ENCODE measurements around the gene HPX. TPM values are rescaled to one million over a fixed set of nuclear protein-coding genes. Genes with fewer than 3 reads are reported as not detected.

Gene HPX
- total RNA-seq, 1 donor from 2014 or later, result 1.7 TPM

- H2AFZ ChIP-seq (ENCODE audit: low read depth, low read length), result no peak overlapping the region
- peaks cover 9% of the 10 kb centered on the region for H3K27me3 Mint-ChIP-seq (ENCODE audit: low read depth, unreplicated experiment)
- no peak overlapping the region for H3K9ac ChIP-seq (ENCODE audit: low read length)
- peaks cover 12% of the 10 kb centered on the region for H3K4me1 Mint-ChIP-seq (ENCODE audit: low read depth, unreplicated experiment)
- H3K27ac ChIP-seq (ENCODE audit: low read depth, low read length), result no peak overlapping the region
- peaks cover 13% of the 10 kb centered on the region for H3K79me2 ChIP-seq (ENCODE audit: insufficient read depth, low read length)
- DNase-seq (ENCODE audit: low read depth) (peak; percentile 36), FAIRE-seq (no peak)
- no peak overlapping the region for H3K4me3 Mint-ChIP-seq (ENCODE audit: unreplicated experiment)
- H3K4me3 ChIP-seq (ENCODE audit: insufficient read depth, low read depth, low read length), result no peak overlapping the region
- peaks cover 18% of the 10 kb centered on the region for H3K4me1 ChIP-seq (ENCODE audit: insufficient read depth, low read length)
- H4K20me1 ChIP-seq (ENCODE audit: insufficient read depth, low read length), result peaks cover 7% of the 10 kb centered on the region
- H3K4me2 ChIP-seq (ENCODE audit: low read length), result peak overlapping the region; percentile 55
- H3K27me3 ChIP-seq (ENCODE audit: insufficient read depth, low read length), result peaks cover 4% of the 10 kb centered on the region
- H3K9me3 Mint-ChIP-seq (ENCODE audit: unreplicated experiment), result no peaks in the 10 kb centered on the region
- H3K27ac Mint-ChIP-seq (ENCODE audit: unreplicated experiment), result peak overlapping the region; percentile 15
- no peak for TF ChIP-seq CTCF (IDR thresholded peaks at IDR 0.05; ENCODE audit: insufficient read depth, low read depth, low read length)
- no peaks in the 10 kb centered on the region for H3K9me3 ChIP-seq (ENCODE audit: insufficient read depth, low read depth, low read length)
- peaks cover 5% of the 10 kb centered on the region for H3K36me3 Mint-ChIP-seq (ENCODE audit: low read depth, unreplicated experiment)
- no peaks in the 10 kb centered on the region for H3K36me3 ChIP-seq (ENCODE audit: insufficient read depth, low read length)
These were observed 52.8 kb downstream of the HPX start for GRCh38 chr11:6387811-6388599.

GRCh38 chr11:6385046-6385777 lies 55.6 kb downstream of the HPX start:
- no peak overlapping the region for H3K9ac ChIP-seq (ENCODE audit: low read length)
- H3K36me3 ChIP-seq (ENCODE audit: insufficient read depth, low read length), result no peaks in the 10 kb centered on the region
- H3K27ac ChIP-seq (ENCODE audit: low read depth, low read length), result no peak overlapping the region
- DNase-seq (ENCODE audit: low read depth) (no peak), FAIRE-seq (no peak)
- H3K27me3 Mint-ChIP-seq (ENCODE audit: low read depth, unreplicated experiment), result peaks cover 19% of the 10 kb centered on the region
- peaks cover 10% of the 10 kb centered on the region for H3K4me1 ChIP-seq (ENCODE audit: insufficient read depth, low read length)
- H3K27ac Mint-ChIP-seq (ENCODE audit: unreplicated experiment), result no peak overlapping the region
- H3K79me2 ChIP-seq (ENCODE audit: insufficient read depth, low read length), result no peaks in the 10 kb centered on the region
- no peak overlapping the region for H2AFZ ChIP-seq (ENCODE audit: low read depth, low read length)
- H3K27me3 ChIP-seq (ENCODE audit: insufficient read depth, low read length), result peaks cover 4% of the 10 kb centered on the region
- no peaks in the 10 kb centered on the region for H3K9me3 Mint-ChIP-seq (ENCODE audit: unreplicated experiment)
- no peak for TF ChIP-seq EZH2 (IDR thresholded peaks at IDR 0.05; ENCODE audit: insufficient read depth, low read length)
- no peak overlapping the region for H3K4me3 Mint-ChIP-seq (ENCODE audit: unreplicated experiment)
- H3K4me1 Mint-ChIP-seq (ENCODE audit: low read depth, unreplicated experiment), result peaks cover 12% of the 10 kb centered on the region
- no peak overlapping the region for H3K4me2 ChIP-seq (ENCODE audit: low read length)
- H4K20me1 ChIP-seq (ENCODE audit: insufficient read depth, low read length), result no peaks in the 10 kb centered on the region
- H3K4me3 ChIP-seq (ENCODE audit: insufficient read depth, low read depth, low read length), result no peak overlapping the region
- H3K9me3 ChIP-seq (ENCODE audit: insufficient read depth, low read depth, low read length), result no peaks in the 10 kb centered on the region
- H3K36me3 Mint-ChIP-seq (ENCODE audit: low read depth, unreplicated experiment), result no peaks in the 10 kb centered on the region

Other genes with a start within 250 kb of the HPX start
- gene OR52W1, start 241.8 kb downstream of the HPX start, total RNA-seq, result not detected in 2 replicates
- gene C11orf42, start 235.4 kb downstream of the HPX start, total RNA-seq, result not detected in 2 replicates
- 18.2 and 19.6 TPM in 2 replicates for gene FHIP1B, start 206.4 kb downstream of the HPX start, total RNA-seq
- gene CNGA4, start 201.9 kb downstream of the HPX start, total RNA-seq, result 0.16 and 0.31 TPM in 2 replicates
- gene CCKBR, start 181.1 kb downstream of the HPX start, total RNA-seq, result 1.8 and 7.6 TPM in 2 replicates
- gene CAVIN3, start 120.5 kb downstream of the HPX start, total RNA-seq, result 51.0 and 57.3 TPM in 2 replicates
- gene SMPD1, start 50.5 kb downstream of the HPX start, total RNA-seq, result 22.7 and 25.2 TPM in 2 replicates
- 35.5 and 36.3 TPM in 2 replicates for gene APBB1, start 21.9 kb downstream of the HPX start, total RNA-seq
- 20.8 and 25.4 TPM in 2 replicates for gene TRIM3, start 33.0 kb upstream of the HPX start, total RNA-seq
- 66.3 and 71.8 TPM in 2 replicates for gene ARFIP2, start 40.3 kb upstream of the HPX start, total RNA-seq
- gene TIMM10B, start 40.5 kb upstream of the HPX start, total RNA-seq, result 35.2 and 38.2 TPM in 2 replicates
- gene DNHD1, start 56.3 kb upstream of the HPX start, total RNA-seq, result 8.2 and 8.3 TPM in 2 replicates
- 23.9 and 25.8 TPM in 2 replicates for gene RRP8, start 162.6 kb upstream of the HPX start, total RNA-seq
- 209 and 218 TPM in 2 replicates for gene ILK, start 162.8 kb upstream of the HPX start, total RNA-seq
- 111 and 113 TPM in 2 replicates for gene TAF10, start 171.2 kb upstream of the HPX start, total RNA-seq
- 43.4 and 58.3 TPM in 2 replicates for gene TPP1, start 178.4 kb upstream of the HPX start, total RNA-seq
- 7.7 and 8.4 TPM in 2 replicates for gene DCHS1, start 214.8 kb upstream of the HPX start, total RNA-seq
- 89.2 and 89.9 TPM in 2 replicates for gene MRPL17, start 242.4 kb upstream of the HPX start, total RNA-seq

All from astrocyte (in vitro differentiated cells and primary cell).